ENCODE measurements around the gene DGKA. TPM values are rescaled to one million over a fixed set of nuclear protein-coding genes. Genes with fewer than 3 reads are reported as not detected.

The DGKA gene
- 6.8 TPM for total RNA-seq

- Histone ChIP-seq H3K9me3 (ENCODE audit: control insufficient read depth in 3 of 3, low read length in 3 of 3) (no peaks in the 10 kb centered on the region), H3K27ac (ENCODE audit: low read depth, low read length) (peak within 1 kb of the TSS; percentile 12), H3K4me3 (ENCODE audit: low read length in 3 of 3) (peak within 1 kb of the TSS; percentile 41 to 79 (median 78)), H3K27me3 (ENCODE audit: control insufficient read depth in 3 of 3, insufficient read depth in 3 of 3, low read length in 3 of 3) (peaks cover 0 to 30% (median 17%) of the 10 kb centered on the region in 3 donors), H3K4me1 (ENCODE audit: control insufficient read depth in 3 of 3, insufficient read depth in 3 of 3, low read length in 3 of 3) (peaks cover 27 to 41% (median 36%) of the 10 kb centered on the region in 3 donors), H3K9ac (ENCODE audit: low read depth in 1 of 3, low read length in 3 of 3) (peak within 1 kb of the TSS; percentile 17 to 80 (median 72)), H3K36me3 (ENCODE audit: control insufficient read depth in 3 of 3, insufficient read depth in 3 of 3, low read length in 3 of 3) (peaks cover 0 to 4% (median 0%) of the 10 kb centered on the region in 3 donors)
Measured at GRCh38 chr12:55930771-55931316, at the start of gene DGKA. Gene DGKA (plus strand): TSS chr12:55931162. CDS start chr12:55936504, 5,342 bp downstream.

- Histone ChIP-seq H3K9ac (ENCODE audit: low read depth in 1 of 3, low read length in 3 of 3) (no peak overlapping the region), H3K27me3 (ENCODE audit: control insufficient read depth in 3 of 3, insufficient read depth in 3 of 3, low read length in 3 of 3) (no peaks in the 10 kb centered on the region), H3K27ac (ENCODE audit: low read depth, low read length) (no peak overlapping the region), H3K4me1 (ENCODE audit: control insufficient read depth in 3 of 3, insufficient read depth in 3 of 3, low read length in 3 of 3) (no peaks in the 10 kb centered on the region), H3K36me3 (ENCODE audit: control insufficient read depth in 3 of 3, insufficient read depth in 3 of 3, low read length in 3 of 3) (no peaks in the 10 kb centered on the region), H3K4me3 (ENCODE audit: low read length in 3 of 3) (no peak overlapping the region), H3K9me3 (ENCODE audit: control insufficient read depth in 3 of 3, low read length in 3 of 3) (no peaks in the 10 kb centered on the region)
Measured at GRCh38 chr12:55885113-55885512, 45.8 kb upstream of the DGKA start.

GRCh38 chr12:55891310-55891709 lies 39.7 kb upstream of the DGKA start:
- Histone ChIP-seq H3K36me3 (ENCODE audit: control insufficient read depth in 3 of 3, insufficient read depth in 3 of 3, low read length in 3 of 3) (no peaks in the 10 kb centered on the region), H3K9me3 (ENCODE audit: control insufficient read depth in 3 of 3, low read length in 3 of 3) (no peaks in the 10 kb centered on the region), H3K27ac (ENCODE audit: low read depth, low read length) (no peak overlapping the region), H3K27me3 (ENCODE audit: control insufficient read depth in 3 of 3, insufficient read depth in 3 of 3, low read length in 3 of 3) (no peaks in the 10 kb centered on the region), H3K4me3 (ENCODE audit: low read length in 3 of 3) (no peak overlapping the region), H3K4me1 (ENCODE audit: control insufficient read depth in 3 of 3, insufficient read depth in 3 of 3, low read length in 3 of 3) (no peaks in the 10 kb centered on the region), H3K9ac (ENCODE audit: low read depth in 1 of 3, low read length in 3 of 3) (no peak overlapping the region)

GRCh38 chr12:55893723-55894122 lies 37.2 kb upstream of the DGKA start:
- H3K9ac ChIP-seq (ENCODE audit: low read depth in 1 of 3, low read length in 3 of 3), result no peak overlapping the region
- H3K4me1 ChIP-seq (ENCODE audit: control insufficient read depth in 3 of 3, insufficient read depth in 3 of 3, low read length in 3 of 3), result no peaks in the 10 kb centered on the region
- H3K9me3 ChIP-seq (ENCODE audit: control insufficient read depth in 3 of 3, low read length in 3 of 3), result no peaks in the 10 kb centered on the region
- H3K4me3 ChIP-seq (ENCODE audit: low read length in 3 of 3), result no peak overlapping the region
- no peaks in the 10 kb centered on the region for H3K27me3 ChIP-seq (ENCODE audit: control insufficient read depth in 3 of 3, insufficient read depth in 3 of 3, low read length in 3 of 3)
- H3K27ac ChIP-seq (ENCODE audit: low read depth, low read length), result no peak overlapping the region
- no peaks in the 10 kb centered on the region for H3K36me3 ChIP-seq (ENCODE audit: control insufficient read depth in 3 of 3, insufficient read depth in 3 of 3, low read length in 3 of 3)

GRCh38 chr12:55899082-55899481 lies 31.9 kb upstream of the DGKA start:
- H3K9me3 ChIP-seq (ENCODE audit: control insufficient read depth in 3 of 3, low read length in 3 of 3), result no peaks in the 10 kb centered on the region
- H3K36me3 ChIP-seq (ENCODE audit: control insufficient read depth in 3 of 3, insufficient read depth in 3 of 3, low read length in 3 of 3), result peaks cover 5 to 7% (median 6%) of the 10 kb centered on the region in 3 donors
- no peaks in the 10 kb centered on the region for H3K27me3 ChIP-seq (ENCODE audit: control insufficient read depth in 3 of 3, insufficient read depth in 3 of 3, low read length in 3 of 3)
- H3K4me3 ChIP-seq (ENCODE audit: low read length in 3 of 3), result no peak overlapping the region
- no peaks in the 10 kb centered on the region for H3K4me1 ChIP-seq (ENCODE audit: control insufficient read depth in 3 of 3, insufficient read depth in 3 of 3, low read length in 3 of 3)
- H3K27ac ChIP-seq (ENCODE audit: low read depth, low read length), result no peak overlapping the region
- H3K9ac ChIP-seq (ENCODE audit: low read depth in 1 of 3, low read length in 3 of 3), result no peak overlapping the region

GRCh38 chr12:55901881-55902490 lies 29.0 kb upstream of the DGKA start:
- Histone ChIP-seq H3K27ac (ENCODE audit: low read depth, low read length) (no peak overlapping the region), H3K9me3 (ENCODE audit: control insufficient read depth in 3 of 3, low read length in 3 of 3) (no peaks in the 10 kb centered on the region), H3K36me3 (ENCODE audit: control insufficient read depth in 3 of 3, insufficient read depth in 3 of 3, low read length in 3 of 3) (peaks cover 5 to 7% (median 6%) of the 10 kb centered on the region in 3 donors), H3K9ac (ENCODE audit: low read depth in 1 of 3, low read length in 3 of 3) (no peak overlapping the region), H3K27me3 (ENCODE audit: control insufficient read depth in 3 of 3, insufficient read depth in 3 of 3, low read length in 3 of 3) (no peaks in the 10 kb centered on the region), H3K4me1 (ENCODE audit: control insufficient read depth in 3 of 3, insufficient read depth in 3 of 3, low read length in 3 of 3) (no peaks in the 10 kb centered on the region), H3K4me3 (ENCODE audit: low read length in 3 of 3) (no peak overlapping the region)

- Histone ChIP-seq H3K27me3 (ENCODE audit: control insufficient read depth in 3 of 3, insufficient read depth in 3 of 3, low read length in 3 of 3) (no peaks in the 10 kb centered on the region), H3K27ac (ENCODE audit: low read depth, low read length) (no peak overlapping the region), H3K9ac (ENCODE audit: low read depth in 1 of 3, low read length in 3 of 3) (no peak overlapping the region), H3K4me3 (ENCODE audit: low read length in 3 of 3) (no peak overlapping the region), H3K36me3 (ENCODE audit: control insufficient read depth in 3 of 3, insufficient read depth in 3 of 3, low read length in 3 of 3) (peaks cover 5 to 7% (median 6%) of the 10 kb centered on the region in 3 donors), H3K4me1 (ENCODE audit: control insufficient read depth in 3 of 3, insufficient read depth in 3 of 3, low read length in 3 of 3) (no peaks in the 10 kb centered on the region), H3K9me3 (ENCODE audit: control insufficient read depth in 3 of 3, low read length in 3 of 3) (no peaks in the 10 kb centered on the region)
Measured at GRCh38 chr12:55906056-55906455, 24.9 kb upstream of the DGKA start.

GRCh38 chr12:55908726-55909512 lies 22.0 kb upstream of the DGKA start:
- Histone ChIP-seq H3K9ac (ENCODE audit: low read depth in 1 of 3, low read length in 3 of 3) (no peak overlapping the region), H3K27ac (ENCODE audit: low read depth, low read length) (no peak overlapping the region), H3K4me3 (ENCODE audit: low read length in 3 of 3) (no peak overlapping the region), H3K9me3 (ENCODE audit: control insufficient read depth in 3 of 3, low read length in 3 of 3) (no peaks in the 10 kb centered on the region), H3K4me1 (ENCODE audit: control insufficient read depth in 3 of 3, insufficient read depth in 3 of 3, low read length in 3 of 3) (no peaks in the 10 kb centered on the region), H3K36me3 (ENCODE audit: control insufficient read depth in 3 of 3, insufficient read depth in 3 of 3, low read length in 3 of 3) (peaks cover 0 to 2% (median 0%) of the 10 kb centered on the region in 3 donors), H3K27me3 (ENCODE audit: control insufficient read depth in 3 of 3, insufficient read depth in 3 of 3, low read length in 3 of 3) (no peaks in the 10 kb centered on the region)

GRCh38 chr12:55909513-55909884 lies 21.5 kb upstream of the DGKA start:
- Histone ChIP-seq H3K4me3 (ENCODE audit: low read length in 3 of 3) (no peak overlapping the region), H3K36me3 (ENCODE audit: control insufficient read depth in 3 of 3, insufficient read depth in 3 of 3, low read length in 3 of 3) (peaks cover 0 to 2% (median 0%) of the 10 kb centered on the region in 3 donors), H3K9me3 (ENCODE audit: control insufficient read depth in 3 of 3, low read length in 3 of 3) (no peaks in the 10 kb centered on the region), H3K27ac (ENCODE audit: low read depth, low read length) (no peak overlapping the region), H3K9ac (ENCODE audit: low read depth in 1 of 3, low read length in 3 of 3) (no peak overlapping the region), H3K4me1 (ENCODE audit: control insufficient read depth in 3 of 3, insufficient read depth in 3 of 3, low read length in 3 of 3) (no peaks in the 10 kb centered on the region), H3K27me3 (ENCODE audit: control insufficient read depth in 3 of 3, insufficient read depth in 3 of 3, low read length in 3 of 3) (no peaks in the 10 kb centered on the region)

GRCh38 chr12:55912908-55913307 lies 18.1 kb upstream of the DGKA start:
- no peaks in the 10 kb centered on the region for H3K9me3 ChIP-seq (ENCODE audit: control insufficient read depth in 3 of 3, low read length in 3 of 3)
- H3K36me3 ChIP-seq (ENCODE audit: control insufficient read depth in 3 of 3, insufficient read depth in 3 of 3, low read length in 3 of 3), result peaks cover 0 to 2% (median 0%) of the 10 kb centered on the region in 3 donors
- no peak overlapping the region for H3K27ac ChIP-seq (ENCODE audit: low read depth, low read length)
- H3K4me3 ChIP-seq (ENCODE audit: low read length in 3 of 3), result no peak overlapping the region
- no peak overlapping the region for H3K9ac ChIP-seq (ENCODE audit: low read depth in 1 of 3, low read length in 3 of 3)
- H3K4me1 ChIP-seq (ENCODE audit: control insufficient read depth in 3 of 3, insufficient read depth in 3 of 3, low read length in 3 of 3), result no peaks in the 10 kb centered on the region
- H3K27me3 ChIP-seq (ENCODE audit: control insufficient read depth in 3 of 3, insufficient read depth in 3 of 3, low read length in 3 of 3), result no peaks in the 10 kb centered on the region

All from skeletal muscle tissue (tissue), 4 donors.